Chondrocyte (in vitro differentiated cells): ENCODE data around the gene OR11H6. TPM values are rescaled to one million over a fixed set of nuclear protein-coding genes. Genes with fewer than 3 reads are reported as not detected.
"Not testable (repeated sequence)": the region's sequence is repeated elsewhere in the genome, so short reads cannot be mapped to it uniquely, and the experiment has no call there.

Source experiments
- DNase-seq: peaks from one replicate; pipeline ENCODE4 v3.0.0; 2021; ENCODE audit warnings: mixed read lengths, low spot score
- H3K27ac Mint-ChIP-seq: one replicate; pipeline ENCODE4 v1.8.0; 2021; ENCODE audit warnings: mild to moderate bottlenecking, moderate library complexity, mixed read lengths; ENCODE audit not compliant: unreplicated experiment
- H3K27me3 Mint-ChIP-seq: 2 replicates; pipeline ENCODE4 v1.8.0; 2021; ENCODE audit warnings: low read depth, mixed read lengths
- H3K36me3 Mint-ChIP-seq: 2 replicates; pipeline ENCODE4 v1.8.0; 2021; ENCODE audit warnings: low read depth, mixed read lengths
- H3K4me1 Mint-ChIP-seq: 2 replicates; pipeline ENCODE4 v1.8.0; 2021; ENCODE audit warnings: low read depth, mild to moderate bottlenecking, mixed read lengths
- H3K4me3 Mint-ChIP-seq: one replicate; pipeline ENCODE4 v1.8.0; 2021; ENCODE audit warnings: mild to moderate bottlenecking, moderate library complexity, mixed read lengths; ENCODE audit not compliant: unreplicated experiment
- H3K9me3 Mint-ChIP-seq: 2 replicates; pipeline ENCODE4 v1.8.0; 2021; ENCODE audit warnings: low read depth, mixed read lengths
- total RNA-seq: library from RNA; stranded (reverse); gene quantifications from 3 replicates; pipeline ENCODE4 v1.2.1, GENCODE V29; 2021
- TF ChIP-seq, protein P1 (sequence below): fragments of 200-600 bp; sonication (generic); IDR thresholded peaks from 2 replicates; pipeline ENCODE4 v1.5.0; 2021; ENCODE audit warnings: antibody characterized with exemption, mild to moderate bottlenecking, moderate library complexity

Gene OR11H6
- total RNA-seq, 1 donor from 2014 or later = not detected

DNA sequence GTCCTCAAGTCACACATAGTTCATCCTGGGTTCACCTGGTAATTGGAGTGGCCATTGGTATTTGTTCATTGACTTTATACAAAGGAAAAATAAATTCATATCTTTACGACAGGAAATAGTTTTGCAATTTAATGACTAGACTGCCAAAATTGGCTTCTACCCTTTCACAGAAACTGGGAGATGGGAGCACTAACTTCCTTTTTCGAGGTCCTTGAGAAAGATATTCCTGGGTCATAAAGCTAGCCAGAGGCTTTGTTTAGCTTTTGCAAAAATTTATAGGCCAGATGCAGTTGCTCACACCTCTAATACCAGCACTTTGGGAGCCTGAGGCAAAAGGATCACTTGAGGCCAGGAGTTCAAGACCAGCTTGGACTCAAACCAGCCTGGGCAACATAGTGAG, 43.0 kb upstream of the OR11H6 start:
- no peaks in the 10 kb centered on the region for H3K27me3 Mint-ChIP-seq
- TF ChIP-seq, protein P1, sequence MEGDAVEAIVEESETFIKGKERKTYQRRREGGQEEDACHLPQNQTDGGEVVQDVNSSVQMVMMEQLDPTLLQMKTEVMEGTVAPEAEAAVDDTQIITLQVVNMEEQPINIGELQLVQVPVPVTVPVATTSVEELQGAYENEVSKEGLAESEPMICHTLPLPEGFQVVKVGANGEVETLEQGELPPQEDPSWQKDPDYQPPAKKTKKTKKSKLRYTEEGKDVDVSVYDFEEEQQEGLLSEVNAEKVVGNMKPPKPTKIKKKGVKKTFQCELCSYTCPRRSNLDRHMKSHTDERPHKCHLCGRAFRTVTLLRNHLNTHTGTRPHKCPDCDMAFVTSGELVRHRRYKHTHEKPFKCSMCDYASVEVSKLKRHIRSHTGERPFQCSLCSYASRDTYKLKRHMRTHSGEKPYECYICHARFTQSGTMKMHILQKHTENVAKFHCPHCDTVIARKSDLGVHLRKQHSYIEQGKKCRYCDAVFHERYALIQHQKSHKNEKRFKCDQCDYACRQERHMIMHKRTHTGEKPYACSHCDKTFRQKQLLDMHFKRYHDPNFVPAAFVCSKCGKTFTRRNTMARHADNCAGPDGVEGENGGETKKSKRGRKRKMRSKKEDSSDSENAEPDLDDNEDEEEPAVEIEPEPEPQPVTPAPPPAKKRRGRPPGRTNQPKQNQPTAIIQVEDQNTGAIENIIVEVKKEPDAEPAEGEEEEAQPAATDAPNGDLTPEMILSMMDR = no peak
- DNase-seq = no peak
- H3K27ac Mint-ChIP-seq = no peak overlapping the region
- H3K4me3 Mint-ChIP-seq = no peak overlapping the region
- peaks cover 26% of the 10 kb centered on the region for H3K9me3 Mint-ChIP-seq
- H3K36me3 Mint-ChIP-seq = no peaks in the 10 kb centered on the region
- no peaks in the 10 kb centered on the region for H3K4me1 Mint-ChIP-seq

DNA sequence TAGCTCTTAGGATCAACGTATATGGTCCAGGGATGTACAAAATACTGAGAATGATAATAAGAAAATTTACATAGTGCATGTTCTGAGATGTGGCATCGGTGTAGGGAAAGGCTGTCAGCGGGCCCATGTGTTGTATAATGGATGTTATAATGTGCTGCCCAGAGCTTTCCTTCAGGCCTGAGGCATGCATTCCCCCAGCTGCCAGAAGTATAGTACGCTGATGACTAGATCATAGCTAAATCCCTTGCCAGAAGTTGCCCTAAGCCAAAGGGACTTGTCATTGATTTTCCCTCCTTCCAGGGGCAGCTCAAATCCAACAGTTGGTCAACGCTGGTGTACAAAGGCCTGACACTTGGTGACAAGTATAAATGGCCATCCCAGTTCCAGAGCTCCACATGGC, 39.3 kb upstream of the OR11H6 start:
- Mint-ChIP-seq H3K4me3 (no peak overlapping the region), H3K27ac (no peak overlapping the region), H3K4me1 (no peaks in the 10 kb centered on the region), H3K36me3 (no peaks in the 10 kb centered on the region), H3K9me3 (peaks cover 19% of the 10 kb centered on the region), H3K27me3 (no peaks in the 10 kb centered on the region)
- no peak for DNase-seq
- TF ChIP-seq, protein P1 = no peak

DNA sequence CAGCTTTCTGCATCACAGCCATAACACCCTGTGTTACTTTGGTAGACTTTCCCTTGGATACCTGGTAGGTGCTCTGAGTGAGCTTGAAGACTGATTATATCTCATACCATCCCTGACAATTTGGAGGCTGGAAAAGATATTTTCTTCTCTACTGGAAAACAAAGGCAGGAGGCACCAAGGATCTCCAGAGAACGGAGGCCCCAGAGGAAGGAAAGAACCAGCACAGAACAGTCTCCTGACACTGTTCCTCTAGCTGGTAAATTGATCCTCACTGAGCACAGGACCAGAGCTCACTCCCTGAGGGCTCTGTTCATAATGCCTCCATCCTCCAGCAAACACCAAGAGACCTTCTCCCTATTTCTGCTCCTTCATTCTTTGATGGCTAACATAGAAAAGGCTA, 32.9 kb upstream of the OR11H6 start, which contains the start of gene OR11G2:
Gene OR11G2, plus strand, starts transcription at position 301 of the 400 bp plus-strand sequence. CDS start 6,542 bp downstream, outside the sequence.
- Mint-ChIP-seq H3K4me1 (no peaks in the 10 kb centered on the region), H3K27me3 (no peaks in the 10 kb centered on the region), H3K36me3 (no peaks in the 10 kb centered on the region), H3K27ac (no peak within 1 kb of the TSS), H3K4me3 (no peak within 1 kb of the TSS), H3K9me3 (peaks cover 10% of the 10 kb centered on the region)
- TF ChIP-seq, protein P1 = no peak
- no peak for DNase-seq

DNA sequence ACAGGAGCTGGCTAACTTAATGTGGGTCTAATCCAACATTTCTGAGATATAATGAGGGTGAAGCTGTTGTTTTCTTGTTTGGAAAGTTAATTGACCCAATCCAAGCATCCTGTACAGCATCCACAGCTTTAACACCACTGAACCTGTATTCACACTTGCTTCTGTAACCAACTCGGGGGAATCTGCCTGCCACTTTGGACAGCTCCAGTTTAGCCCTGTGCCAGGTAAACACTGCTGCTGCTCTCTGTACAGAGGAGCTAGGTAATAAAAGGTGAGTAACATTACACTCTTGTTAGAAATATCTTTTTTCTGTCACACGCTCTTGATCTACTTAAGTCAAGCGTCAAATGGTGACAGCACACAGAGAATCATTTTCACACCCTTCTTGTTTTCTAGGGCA, 32.1 kb upstream of the OR11H6 start:
- no peak overlapping the region for H3K4me3 Mint-ChIP-seq
- H3K36me3 Mint-ChIP-seq = no peaks in the 10 kb centered on the region
- peaks cover 4% of the 10 kb centered on the region for H3K9me3 Mint-ChIP-seq
- TF ChIP-seq, protein P1 = no peak
- H3K27ac Mint-ChIP-seq = no peak overlapping the region
- H3K27me3 Mint-ChIP-seq = no peaks in the 10 kb centered on the region
- no peaks in the 10 kb centered on the region for H3K4me1 Mint-ChIP-seq
- no peak for DNase-seq

DNA sequence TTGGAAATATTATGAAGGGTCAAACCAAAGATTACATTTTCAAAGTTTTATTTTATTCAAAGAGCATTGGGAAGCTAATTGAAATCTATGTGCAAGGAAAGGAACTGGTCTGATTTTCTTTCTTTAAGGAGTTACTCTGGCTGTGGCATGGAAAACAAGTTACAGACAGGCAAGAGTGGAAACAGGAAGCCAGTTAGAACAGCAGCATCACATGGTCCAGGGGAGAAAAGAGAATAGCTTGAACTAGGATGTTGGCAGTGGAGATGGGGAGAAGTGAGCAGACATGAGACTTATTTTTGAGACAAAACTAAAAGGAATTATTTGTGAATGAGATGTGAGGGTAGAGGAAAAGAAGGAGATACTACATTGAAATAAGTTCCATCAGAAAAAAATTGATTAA, 29.4 kb upstream of the OR11H6 start:
- no peaks in the 10 kb centered on the region for H3K27me3 Mint-ChIP-seq
- no peak overlapping the region for H3K4me3 Mint-ChIP-seq
- H3K27ac Mint-ChIP-seq = no peak overlapping the region
- H3K4me1 Mint-ChIP-seq = no peaks in the 10 kb centered on the region
- H3K9me3 Mint-ChIP-seq = no peaks in the 10 kb centered on the region
- no peaks in the 10 kb centered on the region for H3K36me3 Mint-ChIP-seq
- TF ChIP-seq, protein P1 = no peak
- no peak for DNase-seq

DNA sequence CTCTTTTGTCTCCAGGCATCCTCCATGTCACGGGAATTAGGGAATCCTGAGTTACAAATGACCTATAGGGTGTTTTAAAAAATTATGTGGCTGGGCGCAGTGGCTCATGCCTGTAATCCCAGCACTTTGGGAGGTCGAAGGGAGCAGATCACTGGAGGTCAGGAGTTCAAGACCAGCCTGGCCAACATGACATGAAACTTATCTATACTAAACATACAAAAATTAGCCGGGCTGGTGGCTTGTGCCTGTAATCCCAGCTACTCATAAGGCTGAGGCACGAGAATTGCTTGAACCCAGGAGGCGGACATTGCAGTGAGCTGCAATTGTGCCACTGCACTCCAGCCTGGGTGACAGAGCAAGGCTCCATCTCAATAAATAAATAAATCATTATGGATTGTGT, 28.3 kb upstream of the OR11H6 start:
- H3K4me3 Mint-ChIP-seq, H3K36me3 Mint-ChIP-seq, DNase-seq, H3K9me3 Mint-ChIP-seq, H3K27ac Mint-ChIP-seq, H3K4me1 Mint-ChIP-seq, H3K27me3 Mint-ChIP-seq: not testable (repeated sequence)
